HepG2 (cell line): ENCODE measurements around the gene NDUFA13. TPM values are rescaled to one million over a fixed set of nuclear protein-coding genes. Genes with fewer than 3 reads are reported as not detected.

ENCODE experiments used
- CBX2 ChIP-seq, 2 experiments: fragments of 200-600 bp in 1 of 2; sonication (generic); formaldehyde crosslinking in 1 of 2; IDR thresholded peaks; 2 replicates each; pipeline versions ENCODE4 v1.7.0 to v1.8.1; 2018 to 2022; ENCODE audit warnings: low read depth in 2 of 2, low read length in 1 of 2, mild to moderate bottlenecking in 1 of 2, missing genetic modification reagents in 1 of 2
- CHCHD3 ChIP-seq: sonication (generic); formaldehyde crosslinking; IDR thresholded peaks from 2 replicates; pipeline ENCODE4 v1.8.0; 2022; ENCODE audit warnings: mild to moderate bottlenecking, missing genetic modification reagents, moderate library complexity
- HMG20A ChIP-seq: IDR thresholded peaks from 2 replicates; pipeline ENCODE4 v1.6.1; 2016; ENCODE audit warnings: borderline replicate concordance
- HMG20B ChIP-seq: conservative IDR thresholded peaks from 2 replicates; pipeline ENCODE4 v1.6.1; 2016; ENCODE audit warnings: missing genetic modification reagents, missing compliant biosample characterization
- HNF4G ChIP-seq, 2 experiments: sonication (generic) in 1 of 2; formaldehyde crosslinking in 1 of 2; IDR thresholded peaks; 2 replicates each; pipeline versions ENCODE4 v1.4.0 to v1.6.1; 2011 to 2020; ENCODE audit warnings: borderline replicate concordance in 2 of 2, low read depth in 2 of 2, mild to moderate bottlenecking in 2 of 2, low read length in 1 of 2, missing genetic modification reagents in 1 of 2, moderate library complexity in 1 of 2
- HNRNPL ChIP-seq: fragments of 200-400 bp; formaldehyde crosslinking; IDR thresholded peaks from 2 replicates; pipeline ENCODE4 v1.6.1; 2017; ENCODE audit warnings: mild to moderate bottlenecking, low read depth, low read length
- JUN ChIP-seq: sonication (generic); formaldehyde crosslinking; IDR thresholded peaks from 2 replicates; pipeline ENCODE4 v1.4.0; 2020; ENCODE audit warnings: mild to moderate bottlenecking, missing genetic modification reagents
- MAFK ChIP-seq, 2 experiments: IDR thresholded peaks in 1 of 2; conservative IDR thresholded peaks in 1 of 2; 2 replicates each; pipeline ENCODE4 v1.6.1; 2011; ENCODE audit warnings: improper control_type of control experiment in 2 of 2, low read length in 2 of 2
- MIER3 ChIP-seq: IDR thresholded peaks from 2 replicates; pipeline ENCODE4 v1.6.1; 2016; ENCODE audit warnings: missing compliant biosample characterization, borderline replicate concordance
- MTF2 ChIP-seq: sonication (generic); formaldehyde crosslinking; IDR thresholded peaks from 2 replicates; pipeline ENCODE4 v1.5.0; 2020; ENCODE audit warnings: missing genetic modification reagents, borderline replicate concordance
- PAX8 ChIP-seq: sonication (generic); formaldehyde crosslinking; IDR thresholded peaks from 2 replicates; pipeline ENCODE4 v1.8.0; 2022; ENCODE audit warnings: mild to moderate bottlenecking, missing genetic modification reagents, borderline replicate concordance
- PTBP1 ChIP-seq: fragments of 200-400 bp; formaldehyde crosslinking; IDR thresholded peaks from 2 replicates; pipeline ENCODE4 v1.6.1; 2018; ENCODE audit warnings: low read length, low read depth; ENCODE audit not compliant: poor library complexity, severe bottlenecking
- RFX1 ChIP-seq: fragments of 450-650 bp; IDR thresholded peaks from 2 replicates; pipeline ENCODE4 v1.6.1; 2017
- SMAD3 ChIP-seq: sonication (generic); formaldehyde crosslinking; IDR thresholded peaks from 2 replicates; pipeline ENCODE4 v1.4.0; 2020; ENCODE audit warnings: missing genetic modification reagents
- TCF7L2 ChIP-seq: IDR thresholded peaks from 2 replicates; pipeline ENCODE4 v1.6.1; 2011; ENCODE audit warnings: mild to moderate bottlenecking, low read depth, low read length, moderate library complexity
- XBP1 ChIP-seq: sonication (generic); formaldehyde crosslinking; IDR thresholded peaks from 2 replicates; pipeline ENCODE4 v1.5.0; 2020; ENCODE audit warnings: missing genetic modification reagents
- ZKSCAN1 ChIP-seq: fragments of 150-350 bp; IDR thresholded peaks from 2 replicates; pipeline ENCODE4 v1.6.1; 2014; ENCODE audit warnings: low read length
- ZNF136 ChIP-seq: sonication (generic); formaldehyde crosslinking; IDR thresholded peaks from 2 replicates; pipeline ENCODE4 v1.8.1; 2022; ENCODE audit warnings: low read depth, mild to moderate bottlenecking, moderate library complexity, missing genetic modification reagents
- ZNF143 ChIP-seq: sonication (generic); formaldehyde crosslinking; IDR thresholded peaks from 2 replicates; pipeline ENCODE4 v1.4.0; 2020; ENCODE audit warnings: missing genetic modification reagents
- ZNF207 ChIP-seq: fragments of 450-650 bp; IDR thresholded peaks from 2 replicates; pipeline ENCODE4 v1.6.1; 2016; ENCODE audit warnings: antibody characterized with exemption, borderline replicate concordance
- ZNF274 ChIP-seq: sonication (generic); formaldehyde crosslinking; IDR thresholded peaks from 2 replicates; pipeline ENCODE4 v1.5.1; 2020; ENCODE audit warnings: mild to moderate bottlenecking, missing genetic modification reagents
- ZNF350 ChIP-seq: sonication (generic); formaldehyde crosslinking; IDR thresholded peaks from 2 replicates; pipeline ENCODE4 v1.4.0; 2020; ENCODE audit warnings: mild to moderate bottlenecking, low read depth, missing genetic modification reagents, borderline replicate concordance
- ZNF451 ChIP-seq: sonication (generic); formaldehyde crosslinking; IDR thresholded peaks from 2 replicates; pipeline ENCODE4 v1.5.0; 2020; ENCODE audit warnings: mild to moderate bottlenecking, missing genetic modification reagents
- ZNF557 ChIP-seq: sonication (generic); formaldehyde crosslinking; IDR thresholded peaks from 2 replicates; pipeline ENCODE4 v1.4.0; 2020; ENCODE audit warnings: missing genetic modification reagents
- ZNF572 ChIP-seq: sonication (generic); formaldehyde crosslinking; IDR thresholded peaks from 2 replicates; pipeline ENCODE4 v1.5.1; 2020; ENCODE audit warnings: mild to moderate bottlenecking, missing genetic modification reagents
- ZNF766 ChIP-seq: sonication (generic); formaldehyde crosslinking; IDR thresholded peaks from 2 replicates; pipeline ENCODE4 v1.5.0; 2020; ENCODE audit warnings: missing genetic modification reagents, borderline replicate concordance
- ZNF780A ChIP-seq: sonication (generic); formaldehyde crosslinking; IDR thresholded peaks from 2 replicates; pipeline ENCODE4 v1.8.0; 2022; ENCODE audit warnings: mild to moderate bottlenecking, missing genetic modification reagents, moderate library complexity
- ZSCAN31 ChIP-seq: sonication (generic); formaldehyde crosslinking; IDR thresholded peaks from 2 replicates; pipeline ENCODE4 v1.5.0; 2020; ENCODE audit warnings: low read depth, mild to moderate bottlenecking, missing genetic modification reagents
- polyA plus RNA-seq, 8 experiments: library from polyadenylated mRNA; depleted of rRNA in 3 of 8; stranded (reverse) in 7 of 8; unstranded in 1 of 8; fragments of >200 nt; fragmentation: Illumina TruSeq in 4 of 8; extraction: Trizol in 4 of 8; gene quantifications; 2 replicates each; pipeline versions ENCODE4 v1.2.1 to v1.2.3, GENCODE V29; 2011 to 2016; ENCODE audit warnings: low read depth in 4 of 8, missing spikeins in 1 of 8, mixed read lengths in 1 of 8; ENCODE audit not compliant: insufficient read depth in 1 of 8
- total RNA-seq, 5 experiments: library from RNA; depleted of rRNA; stranded (reverse); fragments of >200 nt; fragmentation: Illumina TruSeq; extraction: Trizol; gene quantifications; 2 replicates each; pipeline ENCODE4 v1.2.3, GENCODE V29; 2016; ENCODE audit warnings: low read depth in 1 of 5
- TF ChIP-seq, protein P1 (sequence below): sonication (generic); formaldehyde crosslinking; IDR thresholded peaks from 2 replicates; pipeline ENCODE4 v1.8.0; 2022; ENCODE audit warnings: missing genetic modification reagents, low read depth, mild to moderate bottlenecking, borderline replicate concordance
- TF ChIP-seq, protein P2 (sequence below): sonication (generic); formaldehyde crosslinking; IDR thresholded peaks from 2 replicates; pipeline ENCODE4 v1.9.0; 2021; ENCODE audit warnings: missing genetic modification reagents, borderline replicate concordance

NDUFA13 gene
- total and polyA plus RNA-seq, 2 of the 13 experiments (the other 11 are each of a cell fraction or from before 2014, with no cell fraction given) = 337 to 366 TPM

DNA sequence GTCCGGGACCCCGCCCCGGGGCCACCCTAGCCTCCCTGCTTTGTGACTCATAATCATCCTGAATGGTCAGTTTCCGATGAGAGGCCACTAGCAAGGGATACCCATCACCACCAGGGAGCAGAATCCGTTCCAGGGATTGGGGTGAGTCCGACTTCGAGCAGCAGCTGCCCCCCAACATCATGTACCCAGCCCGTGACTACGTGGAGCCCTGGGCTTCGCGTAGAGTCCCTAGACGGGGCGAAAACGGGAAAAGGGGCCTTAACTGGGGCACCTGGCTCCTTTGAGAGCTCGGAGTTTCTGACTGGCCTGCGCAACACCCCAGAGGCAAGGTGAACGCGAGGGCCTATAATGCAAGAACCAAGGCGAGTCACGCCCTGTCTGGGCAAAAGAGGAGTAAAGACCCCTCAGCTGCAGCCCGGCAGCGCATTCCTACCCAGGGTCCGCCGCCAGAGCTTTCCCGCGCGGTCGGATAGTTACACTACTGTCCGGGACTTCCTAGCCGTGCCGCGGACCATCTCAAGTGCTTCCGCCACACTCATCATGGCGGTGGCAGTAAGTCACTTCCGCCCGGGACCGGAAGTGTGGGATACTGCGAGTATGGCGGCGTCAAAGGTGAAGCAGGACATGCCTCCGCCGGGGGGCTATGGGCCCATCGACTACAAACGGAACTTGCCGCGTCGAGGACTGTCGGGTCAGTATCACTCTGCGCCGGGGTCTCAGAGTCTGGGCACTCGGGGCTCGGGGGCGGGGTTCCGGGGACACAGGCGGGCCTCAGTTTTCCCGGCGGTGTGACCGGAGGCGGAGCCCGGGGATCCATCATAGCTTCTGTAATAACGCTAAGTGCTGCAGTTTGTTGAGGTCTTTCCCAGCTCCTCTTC lies at the start of gene NDUFA13 (continued):
- TF ChIP-seq MTF2 (CRISPR knock-in tag) (no peak), CHCHD3 (no peak), ZNF207 (no peak), MAFK (conservative IDR thresholded peaks at IDR 0.05 in 1 of 2, IDR thresholded peaks at IDR 0.05 in 1 of 2; ENCODE audit: low read length in 2 of 2) (no peak), ZNF572 (CRISPR knock-in tag) (no peak), RFX1 (no peak), ZNF557 (no peak), HNRNPL (no peak), ZNF451 (CRISPR knock-in tag) (no peak; the same call in 1 of the 2 replicates), PAX8 (peak; percentile 79; the same call in 1 of the 2 replicates), ZNF136 (CRISPR knock-in tag) (0 out of 2 replicates have a peak, but pooled peaks have one; percentile 34), ZNF766 (CRISPR knock-in tag) (no peak), ZNF350 (no peak; the same call in 1 of the 2 replicates), ZSCAN31 (CRISPR knock-in tag) (peak; percentile 68; the same call in 1 of the 2 replicates), TCF7L2 (no peak), ZNF274 (0 out of 2 replicates have a peak, but pooled peaks have one; percentile 20), PTBP1 (no peak), HNF4G (IDR thresholded peaks at IDR 0.05; ENCODE audit: borderline replicate concordance, low read depth, low read length) (no peak), HNF4G (CRISPR knock-in tag; IDR thresholded peaks at IDR 0.05; ENCODE audit: borderline replicate concordance, low read depth) (no peak), CBX2 (IDR thresholded peaks at IDR 0.05; ENCODE audit: low read depth, low read length) (no peak), CBX2 (CRISPR knock-in tag; IDR thresholded peaks at IDR 0.05; ENCODE audit: low read depth) (no peak), ZNF780A (no peak), XBP1 (CRISPR knock-in tag) (no peak), ZNF143 (CRISPR knock-in tag) (peak; percentile 76), JUN (CRISPR knock-in tag) (peak; percentile 52; the same call in 1 of the 2 replicates), MIER3 (CRISPR knock-in tag) (peak; percentile 77; the same call in 1 of the 2 replicates), HMG20A (no peak), SMAD3 (CRISPR knock-in tag) (peak; percentile 53; the same call in 1 of the 2 replicates), ZKSCAN1 (no peak), HMG20B (no peak)
- TF ChIP-seq, protein P1, sequence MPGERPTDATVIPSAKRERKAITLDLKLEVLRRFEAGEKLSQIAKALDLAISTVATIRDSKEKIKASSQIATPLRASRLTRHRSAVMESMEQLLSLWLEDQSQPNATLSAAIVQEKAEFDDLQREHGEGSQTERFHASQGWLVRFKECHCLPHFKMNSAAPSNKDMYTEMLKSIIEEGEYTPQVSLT (CRISPR knock-in tag) = no peak
- TF ChIP-seq, protein P2, sequence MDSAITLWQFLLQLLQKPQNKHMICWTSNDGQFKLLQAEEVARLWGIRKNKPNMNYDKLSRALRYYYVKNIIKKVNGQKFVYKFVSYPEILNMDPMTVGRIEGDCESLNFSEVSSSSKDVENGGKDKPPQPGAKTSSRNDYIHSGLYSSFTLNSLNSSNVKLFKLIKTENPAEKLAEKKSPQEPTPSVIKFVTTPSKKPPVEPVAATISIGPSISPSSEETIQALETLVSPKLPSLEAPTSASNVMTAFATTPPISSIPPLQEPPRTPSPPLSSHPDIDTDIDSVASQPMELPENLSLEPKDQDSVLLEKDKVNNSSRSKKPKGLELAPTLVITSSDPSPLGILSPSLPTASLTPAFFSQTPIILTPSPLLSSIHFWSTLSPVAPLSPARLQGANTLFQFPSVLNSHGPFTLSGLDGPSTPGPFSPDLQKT (CRISPR knock-in tag) = peak; percentile 85; the same call in 1 of the 2 replicates
